Small intestine (tissue), 7 donors: ENCODE results near the gene N4BP2L2. TPM values are rescaled to one million over a fixed set of nuclear protein-coding genes. Genes with fewer than 3 reads are reported as not detected.
"Not testable (repeated sequence)": the region's sequence is repeated elsewhere in the genome, so short reads cannot be mapped to it uniquely, and the experiment has no call there.

Experiments used
- DNase-seq, 2 donors: peaks; one replicate each; pipeline versions ENCODE4 v3.0.0 to v3.0.0-alpha.2; 2013
- FAIRE-seq: peaks from 2 replicates; lab custom pipeline; 2012; peaks lifted over from hg19 to GRCh38; lab: Jason Lieb, UNC
- H3K27ac ChIP-seq, 3 donors: one replicate each; pipeline ENCODE4 v1.5.1; 2013; ENCODE audit warnings: low read length in 2 of 3, mild to moderate bottlenecking in 2 of 3, control low read depth in 1 of 3, inconsistent platforms in 1 of 3, low read depth in 1 of 3, moderate library complexity in 1 of 3
- H3K27me3 ChIP-seq, 3 donors: one replicate each; pipeline ENCODE4 v1.6.1; 2013; ENCODE audit warnings: low read length in 3 of 3, inconsistent platforms in 1 of 3; ENCODE audit not compliant: control insufficient read depth in 3 of 3, insufficient read depth in 3 of 3
- H3K36me3 ChIP-seq, 3 donors: one replicate each; pipeline ENCODE4 v1.6.1; 2013; ENCODE audit warnings: low read length in 3 of 3, inconsistent platforms in 1 of 3, low read depth in 1 of 3, mild to moderate bottlenecking in 1 of 3, moderate library complexity in 1 of 3; ENCODE audit not compliant: control insufficient read depth in 3 of 3, insufficient read depth in 2 of 3
- H3K4me1 ChIP-seq, 3 donors: one replicate each; pipeline ENCODE4 v1.6.1; 2013; ENCODE audit warnings: low read length in 2 of 3, inconsistent platforms in 1 of 3, low read depth in 1 of 3, mild to moderate bottlenecking in 1 of 3, moderate library complexity in 1 of 3; ENCODE audit not compliant: control insufficient read depth in 3 of 3, insufficient read depth in 2 of 3
- H3K4me3 ChIP-seq, 3 donors: one replicate each; pipeline ENCODE4 v1.5.1; 2013; ENCODE audit warnings: low read length in 3 of 3, control low read depth in 1 of 3, inconsistent platforms in 1 of 3, low read depth in 1 of 3, mild to moderate bottlenecking in 1 of 3, moderate library complexity in 1 of 3
- H3K9me3 ChIP-seq, 2 donors: one replicate each; pipeline ENCODE4 v1.6.1; 2013; ENCODE audit warnings: low read depth in 1 of 2, low read length in 1 of 2; ENCODE audit not compliant: control insufficient read depth in 2 of 2, insufficient read depth in 1 of 2
- WGBS, 3 donors: extraction: QIAGEN DNeasy Blood & Tissue Kit; methylation state at CpG; one replicate each; pipeline ENCODE4 v1.1.7; 2013; 5-methylcytosine and 5-hydroxymethylcytosine counted together
- polyA plus RNA-seq, 4 donors: library from polyadenylated mRNA; stranded (reverse) in 3 of 4; unstranded in 1 of 4; fragments of 200-250 nt in 3 of 4; fragments of 120-200 nt in 1 of 4; gene quantifications; one replicate each; pipeline versions ENCODE4 v1.2.1 to v1.2.3, GENCODE V29; 2013
- donor health status: healthy with polysubstance abuse.
- donor health status: control.
- donor health status: control.
- donor health status: Bipolar disorder and iron deficiency.
- donor health status: healthy.

Gene N4BP2L2
- polyA plus RNA-seq, 4 donors, result 31.9 to 168 (median 39.8) TPM

GRCh38 chr13:32582281-32582680, 43.7 kb upstream of the N4BP2L2 start:
- Histone ChIP-seq H3K4me1 (peaks cover 0 to 3% (median 0%) of the 10 kb centered on the region in 3 donors), H3K27ac (no peak overlapping the region), H3K9me3 (peaks cover 0 to 12% of the 10 kb centered on the region in 2 donors), H3K27me3 (no peaks in the 10 kb centered on the region), H3K4me3 (no peak overlapping the region), H3K36me3 (no peaks in the 10 kb centered on the region)
- WGBS, 3 donors, result 64 to 69% (median 69%) methylated on average over 2 of the region's 2 CpGs
- no peak for FAIRE-seq
- no peak for DNase-seq

GRCh38 chr13:32581177-32581786, 42.7 kb upstream of the N4BP2L2 start:
- H3K27me3 ChIP-seq, result no peaks in the 10 kb centered on the region
- H3K27ac ChIP-seq, result no peak overlapping the region
- peak; percentile 93 for FAIRE-seq
- WGBS, 3 donors, result 38 to 56% (median 48%) methylated on average over 3 of the region's 3 CpGs
- peaks cover 0 to 3% (median 0%) of the 10 kb centered on the region in 3 donors for H3K4me1 ChIP-seq
- peak; percentile 14 to 20 for DNase-seq
- peaks cover 0 to 19% of the 10 kb centered on the region in 2 donors for H3K9me3 ChIP-seq
- no peak overlapping the region for H3K4me3 ChIP-seq
- no peaks in the 10 kb centered on the region for H3K36me3 ChIP-seq

- DNase-seq (no peak), FAIRE-seq (no peak)
- H3K27me3 ChIP-seq, result no peaks in the 10 kb centered on the region
- no peaks in the 10 kb centered on the region for H3K36me3 ChIP-seq
- H3K27ac ChIP-seq, result no peak overlapping the region
- peaks cover 0 to 19% of the 10 kb centered on the region in 2 donors for H3K9me3 ChIP-seq
- 96 to 99% (median 98%) methylated on average over 3 of the region's 3 CpGs for WGBS, 3 donors
- no peak overlapping the region for H3K4me3 ChIP-seq
- no peaks in the 10 kb centered on the region for H3K4me1 ChIP-seq
These were observed 38.4 kb upstream of the N4BP2L2 start for GRCh38 chr13:32577032-32577431.

DNA sequence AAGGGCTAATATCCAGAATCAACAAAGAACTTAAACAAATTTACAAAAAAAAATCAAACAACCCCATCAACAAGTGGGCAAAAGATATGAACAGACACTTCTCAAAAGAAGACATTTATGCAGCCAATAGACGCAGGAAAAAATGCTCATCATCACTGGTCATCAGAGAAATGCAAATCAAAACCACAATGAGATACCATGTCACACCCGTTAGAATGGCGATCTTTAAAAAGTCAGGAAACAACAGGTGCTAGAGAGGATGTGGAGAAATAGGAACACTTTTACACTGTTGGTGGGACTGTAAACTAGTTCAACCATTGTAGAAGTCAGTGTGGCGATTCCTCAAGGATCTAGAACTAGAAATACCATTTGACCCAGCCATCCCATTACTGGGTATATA, 37.1 kb upstream of the N4BP2L2 start:
- not testable (repeated sequence) for H3K36me3 ChIP-seq, FAIRE-seq, H3K4me3 ChIP-seq, DNase-seq, H3K4me1 ChIP-seq, H3K27ac ChIP-seq, H3K27me3 ChIP-seq
- peaks cover 0 to 19% of the 10 kb centered on the region in 2 donors for H3K9me3 ChIP-seq
- 75 to 91% (median 89%) methylated on average over 3 of the region's 4 CpGs for WGBS, 3 donors

GRCh38 chr13:32560842-32561241, 22.2 kb upstream of the N4BP2L2 start:
- not testable (repeated sequence) for DNase-seq, H3K4me1 ChIP-seq, FAIRE-seq

DNA sequence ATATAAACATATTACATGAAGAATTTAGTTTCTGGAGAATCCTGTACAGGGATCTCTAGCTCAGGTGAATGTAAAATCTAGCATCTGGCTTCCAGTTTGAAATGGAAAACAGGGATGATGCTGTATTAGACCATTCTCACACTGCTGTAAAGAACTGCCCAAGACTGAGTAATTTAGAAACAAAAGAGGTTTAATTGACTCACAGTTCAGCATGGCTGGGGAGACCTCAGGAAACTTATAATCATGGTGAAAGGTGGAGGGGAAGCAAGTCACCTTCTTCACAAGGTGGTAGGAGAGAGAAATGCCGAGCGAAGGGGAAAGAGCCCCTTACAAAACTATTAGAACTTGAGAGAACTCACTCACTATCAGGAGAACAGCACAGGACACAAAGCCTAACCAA, 17.0 kb upstream of the N4BP2L2 start:
- Histone ChIP-seq H3K27ac (no peak overlapping the region), H3K36me3 (no peaks in the 10 kb centered on the region), H3K9me3 (peaks cover 0 to 3% of the 10 kb centered on the region in 2 donors), H3K4me1 (no peaks in the 10 kb centered on the region), H3K27me3 (no peaks in the 10 kb centered on the region), H3K4me3 (no peak overlapping the region)
- FAIRE-seq (no peak), DNase-seq (no peak)
- WGBS, 3 donors, result 95 to 97% (median 97%) methylated on average over 2 of the region's 2 CpGs

More at GRCh38 chr13:32560842-32561241, 22.2 kb upstream of the N4BP2L2 start:
- not testable (repeated sequence) for H3K27ac ChIP-seq, H3K4me3 ChIP-seq, H3K36me3 ChIP-seq, H3K27me3 ChIP-seq
- 94 to 95% (median 95%) methylated on average over 1 of the region's 1 CpG for WGBS, 3 donors
- peaks cover 0 to 18% of the 10 kb centered on the region in 2 donors for H3K9me3 ChIP-seq

- no peaks in the 10 kb centered on the region for H3K4me1 ChIP-seq
- FAIRE-seq (no peak), DNase-seq (no peak)
- H3K27me3 ChIP-seq, result no peaks in the 10 kb centered on the region
- 85 to 97% (median 91%) methylated on average over 1 of the region's 1 CpG for WGBS, 3 donors
- no peak overlapping the region for H3K27ac ChIP-seq
- no peak overlapping the region for H3K4me3 ChIP-seq
- H3K9me3 ChIP-seq, result no peaks in the 10 kb centered on the region
- H3K36me3 ChIP-seq, result no peaks in the 10 kb centered on the region
These were observed 15.1 kb upstream of the N4BP2L2 start for GRCh38 chr13:32553720-32554119.

DNA sequence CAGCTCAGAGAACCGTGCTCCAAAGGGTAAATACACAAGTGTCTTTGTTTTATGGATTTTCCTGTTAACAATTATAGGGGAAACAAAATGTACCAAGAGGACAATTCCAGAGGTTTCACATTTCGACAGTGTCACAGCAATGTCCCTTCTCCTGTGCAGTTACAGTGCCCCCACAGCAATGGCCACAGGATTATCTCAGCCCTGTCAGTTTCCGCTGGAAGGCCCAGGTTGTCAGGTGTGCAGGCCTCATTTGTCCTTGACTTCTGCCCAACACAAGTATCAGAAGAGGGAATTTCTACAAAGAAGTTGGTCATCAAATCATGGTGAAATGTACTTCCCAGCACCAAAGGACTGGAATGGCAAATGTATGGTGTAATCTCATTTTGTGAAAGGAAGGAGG, 11.2 kb upstream of the N4BP2L2 start:
- H3K4me3 ChIP-seq, result no peak overlapping the region
- H3K27ac ChIP-seq, result no peak overlapping the region
- FAIRE-seq (no peak), DNase-seq (no peak)
- H3K27me3 ChIP-seq, result no peaks in the 10 kb centered on the region
- H3K9me3 ChIP-seq, result no peaks in the 10 kb centered on the region
- H3K36me3 ChIP-seq, result no peaks in the 10 kb centered on the region
- WGBS, 3 donors, result 82 to 89% (median 85%) methylated on average over 3 of the region's 3 CpGs
- no peaks in the 10 kb centered on the region for H3K4me1 ChIP-seq

DNA sequence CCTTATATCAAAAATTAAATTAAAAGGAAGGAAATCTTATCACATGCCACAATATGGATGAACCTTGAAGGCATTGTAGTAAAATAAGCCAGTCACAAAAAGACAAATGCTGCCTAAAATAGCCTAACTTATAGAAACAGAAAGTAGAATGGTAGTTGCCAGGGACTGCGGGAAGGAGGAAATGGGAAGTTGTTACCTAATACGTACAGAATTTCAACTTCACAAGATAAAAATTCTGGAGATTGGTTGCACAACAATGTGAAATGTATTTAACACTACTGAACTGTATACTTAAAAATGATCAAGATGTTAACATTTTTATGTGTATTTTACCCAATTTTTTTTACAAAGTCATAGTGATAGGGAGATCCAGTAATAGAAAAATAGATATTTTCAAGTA, 10.2 kb upstream of the N4BP2L2 start:
- Histone ChIP-seq H3K36me3 (no peaks in the 10 kb centered on the region), H3K4me3 (no peak overlapping the region), H3K27me3 (no peaks in the 10 kb centered on the region), H3K27ac (no peak overlapping the region), H3K9me3 (no peaks in the 10 kb centered on the region), H3K4me1 (no peaks in the 10 kb centered on the region)
- DNase-seq, result no peak
- FAIRE-seq, result no peak
- 24 to 39% (median 34%) methylated on average over 2 of the region's 2 CpGs for WGBS, 3 donors
